ENCODE data around the gene IL17B. TPM values are rescaled to one million over a fixed set of nuclear protein-coding genes. Genes with fewer than 3 reads are reported as not detected.

IL17B gene
- total and polyA plus RNA-seq, 9 of the 15 experiments (the other 6 are each of a cell fraction or from before 2014, with no cell fraction given), result 0.28 to 2.6 (median 0.53) TPM; not detected in 2

- no peak overlapping the region for H2AFZ ChIP-seq (ENCODE audit: low read depth, low read length)
- H3K27ac ChIP-seq (ENCODE audit: extremely low read depth, low read depth, low read length), result no peak overlapping the region
- ChIA-PET CTCF (ENCODE audit: low intra/inter-chr PET ratio) (no interaction called here), POLR2A (interaction anchor here (1.0 to 8.3 kb wide), 6 partner anchors 8 to 33 kb away, joined by 3 to 87 read pairs (median 4); partner anchors contain the start of gene GRPEL2)
- FAIRE-seq (no peak), DNase-seq (ENCODE audit: extremely low read depth in 1 of 4, low spot score in 3 of 4) (no peak), ATAC-seq (no peak)
- no TSS peak for BruUV-seq (replicated peaks)
- no peaks in the 10 kb centered on the region for H3K9me3 ChIP-seq (replicated peaks; ENCODE audit: control insufficient read depth, insufficient read depth, low read depth, low read length)
- no peak overlapping the region for H3K4me3 ChIP-seq
- H3K4me1 ChIP-seq (replicated peaks in 1 of 2; ENCODE audit: control insufficient read depth in 2 of 2, insufficient read depth in 2 of 2, low read length in 2 of 2), result peaks cover 5 to 13% of the 10 kb centered on the region in 2 experiments; a peak in 4 of 5 replicates
- peaks cover 39% of the 10 kb centered on the region for H3K79me2 ChIP-seq (ENCODE audit: control insufficient read depth, insufficient read depth, low read length)
- no peaks in the 10 kb centered on the region for H3K27me3 ChIP-seq (ENCODE audit: control insufficient read depth in 2 of 2, insufficient read depth in 2 of 2, low read length in 2 of 2)
- H3K36me3 ChIP-seq (ENCODE audit: control insufficient read depth, insufficient read depth, low read length), result peaks cover 70% of the 10 kb centered on the region
- intact Hi-C loops (cut with micrococcal nuclease) (no loop called here), in situ Hi-C loops (cut with MboI) (no loop called here)
- H3K9ac ChIP-seq (ENCODE audit: insufficient read depth in 1 of 2, low read depth in 2 of 2, low read length in 2 of 2), result no peak overlapping the region
- TF ChIP-seq, protein P1, sequence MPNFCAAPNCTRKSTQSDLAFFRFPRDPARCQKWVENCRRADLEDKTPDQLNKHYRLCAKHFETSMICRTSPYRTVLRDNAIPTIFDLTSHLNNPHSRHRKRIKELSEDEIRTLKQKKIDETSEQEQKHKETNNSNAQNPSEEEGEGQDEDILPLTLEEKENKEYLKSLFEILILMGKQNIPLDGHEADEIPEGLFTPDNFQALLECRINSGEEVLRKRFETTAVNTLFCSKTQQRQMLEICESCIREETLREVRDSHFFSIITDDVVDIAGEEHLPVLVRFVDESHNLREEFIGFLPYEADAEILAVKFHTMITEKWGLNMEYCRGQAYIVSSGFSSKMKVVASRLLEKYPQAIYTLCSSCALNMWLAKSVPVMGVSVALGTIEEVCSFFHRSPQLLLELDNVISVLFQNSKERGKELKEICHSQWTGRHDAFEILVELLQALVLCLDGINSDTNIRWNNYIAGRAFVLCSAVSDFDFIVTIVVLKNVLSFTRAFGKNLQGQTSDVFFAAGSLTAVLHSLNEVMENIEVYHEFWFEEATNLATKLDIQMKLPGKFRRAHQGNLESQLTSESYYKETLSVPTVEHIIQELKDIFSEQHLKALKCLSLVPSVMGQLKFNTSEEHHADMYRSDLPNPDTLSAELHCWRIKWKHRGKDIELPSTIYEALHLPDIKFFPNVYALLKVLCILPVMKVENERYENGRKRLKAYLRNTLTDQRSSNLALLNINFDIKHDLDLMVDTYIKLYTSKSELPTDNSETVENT (CRISPR knock-in tag; IDR thresholded peaks at IDR 0.05), result no peak
- TF ChIP-seq RNF219 (CRISPR knock-in tag; IDR thresholded peaks at IDR 0.05) (no peak), RFX5 (IDR thresholded peaks at IDR 0.05; ENCODE audit: low read depth, low read length) (no peak), YY1 (IDR thresholded peaks at IDR 0.05; ENCODE audit: borderline replicate concordance in 1 of 3, control insufficient read depth in 1 of 3, extremely low read depth in 1 of 3, insufficient read depth in 3 of 3, insufficient read length in 1 of 3, insufficient replicate concordance in 2 of 3, low read depth in 1 of 3, low read length in 2 of 3) (no peak), MCM5 (IDR thresholded peaks at IDR 0.05; ENCODE audit: low read depth) (no peak), ZNF551 (CRISPR knock-in tag; IDR thresholded peaks at IDR 0.05) (no peak)
- TF ChIP-seq, protein P2, sequence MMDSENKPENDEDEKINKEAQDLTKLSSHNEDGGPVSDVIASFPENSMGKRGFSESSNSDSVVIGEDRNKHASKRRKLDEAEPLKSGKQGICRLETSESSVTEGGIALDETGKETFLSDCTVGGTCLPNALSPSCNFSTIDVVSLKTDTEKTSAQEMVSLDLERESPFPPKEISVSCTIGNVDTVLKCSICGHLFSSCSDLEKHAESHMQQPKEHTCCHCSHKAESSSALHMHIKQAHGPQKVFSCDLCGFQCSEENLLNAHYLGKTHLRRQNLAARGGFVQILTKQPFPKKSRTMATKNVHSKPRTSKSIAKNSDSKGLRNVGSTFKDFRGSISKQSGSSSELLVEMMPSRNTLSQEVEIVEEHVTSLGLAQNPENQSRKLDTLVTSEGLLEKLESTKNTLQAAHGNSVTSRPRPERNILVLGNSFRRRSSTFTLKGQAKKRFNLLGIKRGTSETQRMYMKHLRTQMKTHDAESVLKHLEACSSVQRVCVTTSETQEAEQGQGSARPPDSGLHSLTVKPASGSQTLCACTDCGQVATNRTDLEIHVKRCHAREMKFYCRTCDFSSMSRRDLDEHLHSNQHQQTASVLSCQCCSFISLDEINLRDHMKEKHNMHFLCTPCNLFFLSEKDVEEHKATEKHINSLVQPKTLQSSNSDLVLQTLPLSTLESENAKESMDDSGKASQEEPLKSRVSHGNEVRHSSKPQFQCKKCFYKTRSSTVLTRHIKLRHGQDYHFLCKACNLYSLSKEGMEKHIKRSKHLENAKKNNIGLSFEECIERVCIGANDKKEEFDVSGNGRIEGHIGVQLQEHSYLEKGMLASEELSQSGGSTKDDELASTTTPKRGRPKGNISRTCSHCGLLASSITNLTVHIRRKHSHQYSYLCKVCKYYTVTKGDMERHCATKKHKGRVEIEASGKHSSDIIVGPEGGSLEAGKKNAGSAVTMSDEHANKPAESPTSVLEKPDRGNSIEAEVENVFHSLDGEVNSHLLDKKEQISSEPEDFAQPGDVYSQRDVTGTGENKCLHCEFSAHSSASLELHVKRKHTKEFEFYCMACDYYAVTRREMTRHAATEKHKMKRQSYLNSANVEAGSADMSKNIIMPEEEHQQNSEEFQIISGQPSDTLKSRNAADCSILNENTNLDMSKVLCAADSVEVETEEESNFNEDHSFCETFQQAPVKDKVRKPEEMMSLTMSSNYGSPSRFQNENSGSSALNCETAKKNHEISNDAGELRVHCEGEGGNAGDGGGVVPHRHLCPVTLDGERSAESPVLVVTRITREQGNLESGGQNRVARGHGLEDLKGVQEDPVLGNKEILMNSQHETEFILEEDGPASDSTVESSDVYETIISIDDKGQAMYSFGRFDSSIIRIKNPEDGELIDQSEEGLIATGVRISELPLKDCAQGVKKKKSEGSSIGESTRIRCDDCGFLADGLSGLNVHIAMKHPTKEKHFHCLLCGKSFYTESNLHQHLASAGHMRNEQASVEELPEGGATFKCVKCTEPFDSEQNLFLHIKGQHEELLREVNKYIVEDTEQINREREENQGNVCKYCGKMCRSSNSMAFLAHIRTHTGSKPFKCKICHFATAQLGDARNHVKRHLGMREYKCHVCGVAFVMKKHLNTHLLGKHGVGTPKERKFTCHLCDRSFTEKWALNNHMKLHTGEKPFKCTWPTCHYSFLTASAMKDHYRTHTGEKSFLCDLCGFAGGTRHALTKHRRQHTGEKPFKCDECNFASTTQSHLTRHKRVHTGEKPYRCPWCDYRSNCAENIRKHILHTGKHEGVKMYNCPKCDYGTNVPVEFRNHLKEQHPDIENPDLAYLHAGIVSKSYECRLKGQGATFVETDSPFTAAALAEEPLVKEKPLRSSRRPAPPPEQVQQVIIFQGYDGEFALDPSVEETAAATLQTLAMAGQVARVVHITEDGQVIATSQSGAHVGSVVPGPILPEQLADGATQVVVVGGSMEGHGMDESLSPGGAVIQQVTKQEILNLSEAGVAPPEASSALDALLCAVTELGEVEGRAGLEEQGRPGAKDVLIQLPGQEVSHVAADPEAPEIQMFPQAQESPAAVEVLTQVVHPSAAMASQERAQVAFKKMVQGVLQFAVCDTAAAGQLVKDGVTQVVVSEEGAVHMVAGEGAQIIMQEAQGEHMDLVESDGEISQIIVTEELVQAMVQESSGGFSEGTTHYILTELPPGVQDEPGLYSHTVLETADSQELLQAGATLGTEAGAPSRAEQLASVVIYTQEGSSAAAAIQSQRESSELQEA (IDR thresholded peaks at IDR 0.05; ENCODE audit: low read depth), result no peak
- H3K4me2 ChIP-seq (ENCODE audit: insufficient read depth, low read length), result no peak overlapping the region
- 63% methylated on average over 2 of the region's 2 CpGs for WGBS (ENCODE audit: insufficient coverage, low coverage, missing lambda C conversion rate)
- no peaks in the 10 kb centered on the region for H4K20me1 ChIP-seq (replicated peaks; ENCODE audit: control insufficient read depth, insufficient read depth, low read length)
- no peaks in the 10 kb centered on the region for H3K9me1 ChIP-seq (ENCODE audit: control insufficient read depth, insufficient read depth, low read length)
Observed at GRCh38 chr5:149353911-149354310, 25.2 kb downstream of the IL17B start.

Measured in K562 (cell line).